Kidney (tissue), 14 donors: ENCODE data around the gene SF3A2. TPM values are rescaled to one million over a fixed set of nuclear protein-coding genes. Genes with fewer than 3 reads are reported as not detected.
"Not testable (repeated sequence)": the region's sequence is repeated elsewhere in the genome, so short reads cannot be mapped to it uniquely, and the experiment has no call there.

Source experiments
- DNase-seq, 5 donors: peaks; one replicate each; pipeline ENCODE4 v3.0.0-alpha.2; 2013 to 2020
- FAIRE-seq: peaks from 2 replicates; lab custom pipeline; 2012; peaks lifted over from hg19 to GRCh38; lab: Jason Lieb, UNC
- H3K27ac ChIP-seq, 2 donors: one replicate each; pipeline ENCODE4 v1.7.0; 2013; ENCODE audit warnings: low read depth in 2 of 2, low read length in 2 of 2, inconsistent platforms in 1 of 2
- H3K27me3 ChIP-seq: one replicate; pipeline ENCODE4 v1.7.1; 2013; ENCODE audit warnings: low read length, inconsistent platforms; ENCODE audit not compliant: control insufficient read depth, insufficient read depth
- H3K36me3 ChIP-seq, 3 donors: one replicate each; pipeline versions ENCODE4 v1.7.0 to v1.7.1; 2013; ENCODE audit warnings: low read length in 3 of 3, control low read depth in 1 of 3, inconsistent platforms in 1 of 3; ENCODE audit not compliant: insufficient read depth in 3 of 3, control insufficient read depth in 2 of 3
- H3K4me1 ChIP-seq, 3 donors: one replicate each; pipeline versions ENCODE4 v1.7.0 to v1.7.1; 2013; ENCODE audit warnings: low read length in 3 of 3, inconsistent platforms in 1 of 3, low read depth in 1 of 3; ENCODE audit not compliant: control insufficient read depth in 2 of 3, insufficient read depth in 2 of 3
- H3K4me3 ChIP-seq, 3 donors: one replicate each; pipeline versions ENCODE4 v1.7.0 to v1.8.1; 2013; ENCODE audit warnings: low read length in 3 of 3, control low read depth in 1 of 3, inconsistent platforms in 1 of 3
- H3K9ac ChIP-seq, 3 donors: one replicate each; pipeline versions ENCODE4 v1.7.0 to v1.7.1; 2013; ENCODE audit warnings: low read length in 3 of 3, control low read depth in 1 of 3, inconsistent platforms in 1 of 3
- H3K9me3 ChIP-seq, 3 donors: one replicate each; pipeline versions ENCODE4 v1.7.0 to v1.7.1; 2013; ENCODE audit warnings: low read length in 3 of 3, control low read depth in 1 of 3, inconsistent platforms in 1 of 3; ENCODE audit not compliant: control insufficient read depth in 2 of 3, insufficient read depth in 1 of 3
- CTCF ChIP-seq: IDR thresholded peaks from 3 replicates; pipeline ENCODE4 v1.5.1; 2012; ENCODE audit warnings: mild to moderate bottlenecking, moderate library complexity, borderline replicate concordance; ENCODE audit not compliant: insufficient read depth; ENCODE audit errors: extremely low read depth
- intact Hi-C: fragments of 100-400 bp; cut with DNase I; formaldehyde crosslinking; loops from one replicate; pipeline ENCODE4 v1.11.1; 2022
- polyA plus RNA-seq: library from polyadenylated mRNA; stranded (reverse); fragments of 350-450 nt; fragmentation: Illumina TruSeq; extraction: RNeasy Lipid Tissue Mini Kit (QIAGEN cat#74804); gene quantifications from one replicate; pipeline ENCODE4 v1.2.3, GENCODE V29; 2014; ENCODE audit warnings: low read depth, low replicate concordance; ENCODE audit not compliant: insufficient read depth
- total RNA-seq: library from RNA; stranded (reverse); fragmentation: NEBNext Ultra II Directional; extraction: Animal tissue kit (Norgen Biotek cat#: 25700); gene quantifications from one replicate; pipeline ENCODE4 v1.2.1, GENCODE V29; 2021
- donor health status: control.
- donor health status: control.
- donor health status: control.
- donor health status: control.
- donor health status: control.
- donor health status: DM: yes; HTN: yes; CAD: no.
- donor health status: Normal renal cell carcinoma (clear cell type).

SF3A2 gene
- total and polyA plus RNA-seq, 2 donors from 2014 or later: 25.7 to 64.1 TPM

- H3K36me3 ChIP-seq: peaks cover 0 to 6% (median 0%) of the 10 kb centered on the region in 3 donors
- no peak overlapping the region for H3K27ac ChIP-seq
- FAIRE-seq (no peak), DNase-seq (no peak)
- no peak overlapping the region for H3K9ac ChIP-seq
- peaks cover 0 to 13% (median 4%) of the 10 kb centered on the region in 3 donors for H3K4me1 ChIP-seq
- H3K27me3 ChIP-seq: no peaks in the 10 kb centered on the region
- no peak for TF ChIP-seq CTCF
- no peaks in the 10 kb centered on the region for H3K9me3 ChIP-seq
- intact Hi-C loops: no loop called here
- H3K4me3 ChIP-seq: no peak overlapping the region
These were observed 40.5 kb downstream of the SF3A2 start for GRCh38 chr19:2277138-2277537.

GRCh38 chr19:2278459-2279158 is 42.0 kb downstream of the SF3A2 start:
- Histone ChIP-seq H3K27me3 (no peaks in the 10 kb centered on the region), H3K9me3 (no peaks in the 10 kb centered on the region), H3K27ac (no peak overlapping the region), H3K4me1 (peaks cover 0 to 5% (median 0%) of the 10 kb centered on the region in 3 donors), H3K36me3 (no peaks in the 10 kb centered on the region), H3K9ac (no peak overlapping the region), H3K4me3 (no peak overlapping the region)
- no peak for FAIRE-seq
- DNase-seq: no peak
- no peak for TF ChIP-seq CTCF
- intact Hi-C loops: no loop called here

GRCh38 chr19:2280633-2281264 is 44.1 kb downstream of the SF3A2 start:
- no peak overlapping the region for H3K4me3 ChIP-seq
- H3K9ac ChIP-seq: no peak overlapping the region
- H3K27me3 ChIP-seq: no peaks in the 10 kb centered on the region
- no peaks in the 10 kb centered on the region for H3K9me3 ChIP-seq
- no peak for TF ChIP-seq CTCF
- no peaks in the 10 kb centered on the region for H3K4me1 ChIP-seq
- no peaks in the 10 kb centered on the region for H3K36me3 ChIP-seq
- no peak for DNase-seq
- intact Hi-C loops: no loop called here
- FAIRE-seq: no peak
- H3K27ac ChIP-seq: no peak overlapping the region

DNA sequence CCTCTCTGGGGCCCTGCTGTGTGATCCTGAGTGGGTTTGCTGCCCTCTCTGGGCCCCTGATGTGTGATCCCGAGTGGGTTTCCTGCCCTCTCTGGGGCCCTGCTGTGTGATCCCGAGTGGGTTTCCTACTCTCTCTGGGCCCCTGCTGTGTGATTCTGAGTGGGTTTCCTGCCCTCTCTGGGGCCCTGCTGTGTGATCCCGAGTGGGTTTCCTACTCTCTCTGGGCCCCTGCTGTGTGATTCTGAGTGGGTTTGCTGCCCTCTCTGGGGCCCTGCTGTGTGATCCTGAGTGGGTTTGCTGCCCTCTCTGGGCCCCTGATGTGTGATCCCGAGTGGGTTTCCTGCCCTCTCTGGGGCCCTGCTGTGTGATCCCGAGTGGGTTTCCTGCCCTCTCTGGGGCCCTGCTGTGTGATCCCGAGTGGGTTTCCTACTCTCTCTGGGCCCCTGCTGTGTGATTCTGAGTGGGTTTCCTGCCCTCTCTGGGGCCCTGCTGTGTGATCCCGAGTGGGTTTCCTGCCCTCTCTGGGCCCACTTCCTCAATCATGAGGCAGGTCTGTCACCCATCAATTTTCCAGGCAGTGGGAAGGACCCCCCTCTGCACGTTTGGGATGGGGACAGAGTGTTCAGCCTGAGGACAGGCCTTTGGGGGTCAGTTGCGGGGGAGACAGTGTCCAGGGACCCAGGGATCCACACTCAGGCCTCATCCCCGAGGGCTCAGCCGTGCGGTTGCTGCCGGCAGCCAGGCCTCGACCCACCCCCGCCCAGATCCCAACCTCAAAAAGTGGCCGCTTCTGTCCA is 44.8 kb downstream of the SF3A2 start:
- intact Hi-C loops, H3K27ac ChIP-seq, DNase-seq, H3K4me1 ChIP-seq, H3K9me3 ChIP-seq, FAIRE-seq, H3K36me3 ChIP-seq, H3K27me3 ChIP-seq: not testable (repeated sequence)
- peak overlapping the region in 1 of 3 donors; percentile 12 for H3K9ac ChIP-seq
- peak overlapping the region in 2 of 3 donors; percentile 25 to 29 for H3K4me3 ChIP-seq
